Endodermal cell (in vitro differentiated cells): Measurements from ENCODE around the gene RHOT1. TPM values are rescaled to one million over a fixed set of nuclear protein-coding genes. Genes with fewer than 3 reads are reported as not detected.
"Not testable (repeated sequence)": the region's sequence is repeated elsewhere in the genome, so short reads cannot be mapped to it uniquely, and the experiment has no call there.

Source experiments
- DNase-seq: peaks from one replicate; pipeline ENCODE4 v3.0.0-alpha.2; 2017
- H3K27ac ChIP-seq: 2 replicates; pipeline ENCODE4 v1.5.1; 2013; ENCODE audit warnings: mild to moderate bottlenecking, low read depth, low read length, moderate library complexity
- H3K27me3 ChIP-seq: 2 replicates; pipeline ENCODE4 v1.6.1; 2013; ENCODE audit warnings: mild to moderate bottlenecking, low read length, moderate library complexity; ENCODE audit not compliant: insufficient read depth, control insufficient read depth, poor library complexity, severe bottlenecking
- H3K36me3 ChIP-seq: 2 replicates; pipeline ENCODE4 v1.7.0; 2013; ENCODE audit warnings: mild to moderate bottlenecking, low read length, moderate library complexity; ENCODE audit not compliant: control insufficient read depth, insufficient read depth
- H3K4me1 ChIP-seq: one replicate; pipeline ENCODE4 v1.7.0; 2013; ENCODE audit warnings: low read length; ENCODE audit not compliant: control insufficient read depth, insufficient read depth
- H3K4me3 ChIP-seq: 2 replicates; pipeline ENCODE4 v1.5.1; 2013; ENCODE audit warnings: mild to moderate bottlenecking, low read length, moderate library complexity
- H3K9ac ChIP-seq: 2 replicates; pipeline ENCODE4 v1.6.1; 2013; ENCODE audit warnings: mild to moderate bottlenecking, low read length, moderate library complexity; ENCODE audit not compliant: poor library complexity, severe bottlenecking; ENCODE audit errors: extremely low read depth
- H3K9me3 ChIP-seq: 2 replicates; pipeline ENCODE4 v1.6.1; 2013; ENCODE audit warnings: mild to moderate bottlenecking, low read length, moderate library complexity; ENCODE audit not compliant: control insufficient read depth
- H3K27ac Mint-ChIP-seq: 2 replicates; pipeline ENCODE4 v1.8.0; 2020; ENCODE audit warnings: mixed read lengths
- H3K27me3 Mint-ChIP-seq: 2 replicates; pipeline ENCODE4 v1.8.0; 2021; ENCODE audit warnings: mild to moderate bottlenecking, mixed read lengths; ENCODE audit not compliant: insufficient read depth
- H3K36me3 Mint-ChIP-seq: 2 replicates; pipeline ENCODE4 v1.8.0; 2020; ENCODE audit warnings: low read depth, mixed read lengths
- H3K4me1 Mint-ChIP-seq: 2 replicates; pipeline ENCODE4 v1.8.0; 2020; ENCODE audit warnings: mixed read lengths
- H3K4me3 Mint-ChIP-seq: 2 replicates; pipeline ENCODE4 v1.8.0; 2020; ENCODE audit warnings: mild to moderate bottlenecking, moderate library complexity, mixed read lengths
- H3K9me3 Mint-ChIP-seq: 2 replicates; pipeline ENCODE4 v1.8.0; 2020; ENCODE audit warnings: mild to moderate bottlenecking, mixed read lengths
- CTCF ChIP-seq: fragments of 200-600 bp; sonication (generic); conservative IDR thresholded peaks from 2 replicates; pipeline ENCODE4 v1.5.0; 2021; ENCODE audit warnings: antibody characterized with exemption, mild to moderate bottlenecking
- WGBS, 2 experiments: methylation state at CpG; one replicate each; pipeline versions ENCODE4 v1.1.5 to v1.1.7; 2013; ENCODE audit warnings: missing lambda C conversion rate in 2 of 2, mixed read lengths in 1 of 2; ENCODE audit not compliant: insufficient coverage in 1 of 2, insufficient read length in 1 of 2; 5-methylcytosine and 5-hydroxymethylcytosine counted together
- total RNA-seq, 2 donors: library from RNA; stranded (reverse); fragmentation: NEBNext Ultra II Directional in 1 of 2; extraction: Animal tissue kit (Norgen Biotek cat#: 25700) in 1 of 2; gene quantifications; 2 replicates in 1 of 2; 3 replicates in 1 of 2; pipeline ENCODE4 v1.2.1, GENCODE V29; 2021

RHOT1 gene
- total RNA-seq, 2 donors from 2014 or later, result 30.0 to 35.7 TPM

GRCh38 chr17:32261936-32262510 lies 119.7 kb downstream of the RHOT1 start:
- Histone ChIP-seq H3K36me3 (no peaks in the 10 kb centered on the region), H3K4me3 (no peak overlapping the region), H3K27me3 (peaks cover 54% of the 10 kb centered on the region), H3K9me3 (no peaks in the 10 kb centered on the region), H3K27ac (no peak overlapping the region), H3K4me1 (peaks cover 6% of the 10 kb centered on the region), H3K9ac (no peak overlapping the region)
- Mint-ChIP-seq H3K4me1 (peaks cover 20% of the 10 kb centered on the region), H3K27me3 (peaks cover 57% of the 10 kb centered on the region), H3K27ac (no peak overlapping the region), H3K4me3 (no peak overlapping the region), H3K36me3 (no peaks in the 10 kb centered on the region), H3K9me3 (no peaks in the 10 kb centered on the region)
- no peak for TF ChIP-seq CTCF
- DNase-seq, result peak; percentile 56
- WGBS, 2 experiments, result 86 to 90% methylated on average over 12 to 13 of the region's 13 CpGs

GRCh38 chr17:32263515-32263914 lies 121.2 kb downstream of the RHOT1 start:
- not testable (repeated sequence) for H3K4me1 ChIP-seq, H3K36me3 Mint-ChIP-seq, H3K9me3 ChIP-seq, H3K36me3 ChIP-seq, H3K9me3 Mint-ChIP-seq, H3K4me3 Mint-ChIP-seq, H3K4me3 ChIP-seq, H3K27ac ChIP-seq, H3K27ac Mint-ChIP-seq, H3K9ac ChIP-seq
- Mint-ChIP-seq H3K27me3 (peaks cover 71% of the 10 kb centered on the region), H3K4me1 (peaks cover 22% of the 10 kb centered on the region)
- 92% methylated on average over 16 to 17 of the region's 17 CpGs for WGBS, 2 experiments
- H3K27me3 ChIP-seq, result peaks cover 69% of the 10 kb centered on the region
- DNase-seq, result peak; percentile 36

- Histone ChIP-seq H3K36me3 (no peaks in the 10 kb centered on the region), H3K4me1 (peaks cover 6% of the 10 kb centered on the region), H3K4me3 (no peak overlapping the region), H3K9ac (no peak overlapping the region), H3K27me3 (peaks cover 77% of the 10 kb centered on the region), H3K9me3 (no peaks in the 10 kb centered on the region), H3K27ac (no peak overlapping the region)
- TF ChIP-seq CTCF, result peak; percentile 66
- peaks cover 79% of the 10 kb centered on the region for H3K27me3 Mint-ChIP-seq
- no peaks in the 10 kb centered on the region for H3K9me3 Mint-ChIP-seq
- peak; percentile 85 for DNase-seq
- H3K36me3 Mint-ChIP-seq, result no peaks in the 10 kb centered on the region
- peaks cover 20% of the 10 kb centered on the region for H3K4me1 Mint-ChIP-seq
- 26 to 59% methylated on average over 2 to 6 of the region's 6 CpGs for WGBS, 2 experiments
- no peak overlapping the region for H3K27ac Mint-ChIP-seq
- H3K4me3 Mint-ChIP-seq, result peak overlapping the region; percentile 58
Measured at GRCh38 chr17:32264140-32264799, 122.0 kb downstream of the RHOT1 start.
